Keratinocyte (primary cell): ENCODE data around the gene DMRT2. TPM values are rescaled to one million over a fixed set of nuclear protein-coding genes. Genes with fewer than 3 reads are reported as not detected.
A peak's percentile ranks its signal among the peaks of the same experiment; 100 is the strongest.

Experiments
- DNase-seq: peaks from one replicate; pipeline ENCODE4 v3.0.0-alpha.2; 2011; ENCODE audit warnings: low read depth, missing footprints, low spot score
- FAIRE-seq: peaks from 2 replicates; lab custom pipeline; 2011; peaks lifted over from hg19 to GRCh38; lab: Jason Lieb, UNC
- H2AFZ ChIP-seq: 2 replicates; pipeline ENCODE4 v1.6.0; 2012; ENCODE audit warnings: low read length, control low read depth, inconsistent platforms; ENCODE audit not compliant: control insufficient read depth
- H3K27ac ChIP-seq: 2 replicates; pipeline ENCODE4 v1.5.1; 2011; ENCODE audit warnings: low read length; ENCODE audit not compliant: control insufficient read depth, insufficient read depth
- H3K27me3 ChIP-seq: 3 replicates; pipeline ENCODE4 v1.6.0; 2011; ENCODE audit warnings: low read length; ENCODE audit not compliant: control insufficient read depth, insufficient read depth; ENCODE audit errors: extremely low read depth
- H3K36me3 ChIP-seq, 2 experiments: 2 replicates in 1 of 2; 3 replicates in 1 of 2; pipeline ENCODE4 v1.5.1; 2011; ENCODE audit warnings: low read length in 2 of 2, mild to moderate bottlenecking in 1 of 2; ENCODE audit not compliant: control insufficient read depth in 2 of 2, insufficient read depth in 2 of 2; ENCODE audit errors: extremely low read depth in 1 of 2
- H3K4me1 ChIP-seq: 3 replicates; pipeline ENCODE4 v1.5.1; 2011; ENCODE audit warnings: low read length; ENCODE audit not compliant: control insufficient read depth, insufficient read depth; ENCODE audit errors: extremely low read depth
- H3K4me2 ChIP-seq: 3 replicates; pipeline ENCODE4 v1.6.0; 2011; ENCODE audit warnings: low read depth, low read length; ENCODE audit not compliant: control insufficient read depth, insufficient read depth; ENCODE audit errors: extremely low read depth
- H3K4me3 ChIP-seq, 3 experiments: fragments of 200-600 bp in 1 of 3; sonication (generic) in 1 of 3; 2 replicates in 2 of 3; 3 replicates in 1 of 3; pipeline ENCODE4 v1.5.1; 2011 to 2016; ENCODE audit warnings: low read length in 3 of 3, mild to moderate bottlenecking in 3 of 3, control low read depth in 2 of 3, inconsistent platforms in 1 of 3, low read depth in 1 of 3, mixed read lengths in 1 of 3, mixed run types in 1 of 3, moderate library complexity in 1 of 3; ENCODE audit not compliant: control insufficient read depth in 2 of 3, insufficient read depth in 2 of 3; ENCODE audit errors: extremely low read depth in 1 of 3
- H3K79me2 ChIP-seq: 2 replicates; pipeline ENCODE4 v1.6.0; 2012; ENCODE audit warnings: low read length; ENCODE audit not compliant: control insufficient read depth, insufficient read depth
- H3K9ac ChIP-seq: 3 replicates; pipeline ENCODE4 v1.6.0; 2011; ENCODE audit warnings: low read length; ENCODE audit not compliant: control insufficient read depth, insufficient read depth; ENCODE audit errors: extremely low read depth
- H3K9me1 ChIP-seq: 3 replicates; pipeline ENCODE4 v1.6.0; 2011; ENCODE audit warnings: low read length; ENCODE audit not compliant: control insufficient read depth, insufficient read depth; ENCODE audit errors: extremely low read depth
- H3K9me3 ChIP-seq: 2 replicates; pipeline ENCODE4 v1.5.1; 2012; ENCODE audit warnings: low read depth, low read length; ENCODE audit not compliant: control insufficient read depth
- H4K20me1 ChIP-seq: 3 replicates; pipeline ENCODE4 v1.6.0; 2011; ENCODE audit warnings: low read length; ENCODE audit not compliant: control insufficient read depth, insufficient read depth; ENCODE audit errors: extremely low read depth
- CTCF ChIP-seq, 3 experiments: IDR thresholded peaks in 1 of 3; conservative IDR thresholded peaks in 1 of 3; optimal IDR thresholded peaks in 1 of 3; 2 replicates in 2 of 3; 3 replicates in 1 of 3; pipeline versions ENCODE3 to v1.5.1; 2011; ENCODE audit warnings: low read length in 3 of 3, mild to moderate bottlenecking in 3 of 3, moderate library complexity in 2 of 3, control low read depth in 1 of 3, inconsistent platforms in 1 of 3; ENCODE audit not compliant: insufficient read depth in 2 of 3; ENCODE audit errors: extremely low read depth in 1 of 3
- EZH2 ChIP-seq: IDR thresholded peaks from one replicate; pipeline ENCODE4 v1.6.1; 2012; ENCODE audit warnings: inconsistent platforms, mild to moderate bottlenecking, low read length, moderate library complexity
- dilution Hi-C: fragments of 300-500 bp; cut with MboI; formaldehyde crosslinking; loops from one replicate; pipeline ENCODE4 v1.7.0; 2020; ENCODE audit warnings: low sequenced_read_pairs; ENCODE audit not compliant: extremely low pct_ligation_motif_present
- polyA plus RNA-seq, 5 experiments: library from polyadenylated mRNA; depleted of rRNA in 3 of 5; stranded (reverse) in 3 of 5; stranded (forward) in 1 of 5; unstranded in 1 of 5; fragments of >200 nt; gene quantifications; 1 replicate in 1 of 5; 2 replicates in 3 of 5; 3 replicates in 1 of 5; pipeline versions ENCODE4 v1.2.1 to v1.2.3, GENCODE V29; 2011 to 2012; ENCODE audit warnings: missing spikeins in 2 of 5, low read depth in 1 of 5, low replicate concordance in 1 of 5

DMRT2 gene
- polyA plus RNA-seq, 1 donor (not counting 4 experiments of a cell fraction or from before 2014, with no cell fraction given): not detected

GRCh38 chr9:1051210-1051583 lies 1.0 kb downstream of the DMRT2 start:
- H3K4me2 ChIP-seq: no peak overlapping the region
- peaks cover 80% of the 10 kb centered on the region for H3K27me3 ChIP-seq
- dilution Hi-C loops: no loop called here
- H3K9me1 ChIP-seq: no peaks in the 10 kb centered on the region
- no peak overlapping the region for H3K4me3 ChIP-seq
- no peak overlapping the region for H3K27ac ChIP-seq
- H3K4me1 ChIP-seq: peaks cover 7% of the 10 kb centered on the region
- no peak for TF ChIP-seq CTCF (optimal IDR thresholded peaks at IDR 0.05 in 1 of 3, IDR thresholded peaks at IDR 0.05 in 1 of 3, conservative IDR thresholded peaks at IDR 0.05 in 1 of 3; ENCODE audit: extremely low read depth in 1 of 3, insufficient read depth in 2 of 3, low read length in 3 of 3)
- no peak for TF ChIP-seq EZH2
- DNase-seq: no peak
- no peaks in the 10 kb centered on the region for H3K79me2 ChIP-seq
- no peaks in the 10 kb centered on the region for H4K20me1 ChIP-seq
- H2AFZ ChIP-seq: no peak overlapping the region
- no peak for FAIRE-seq
- H3K36me3 ChIP-seq: no peaks in the 10 kb centered on the region
- H3K9ac ChIP-seq: no peak overlapping the region
- H3K9me3 ChIP-seq: peaks cover 6% of the 10 kb centered on the region

- H2AFZ ChIP-seq: no peak overlapping the region
- no peak for DNase-seq
- no peaks in the 10 kb centered on the region for H4K20me1 ChIP-seq
- FAIRE-seq: no peak
- peaks cover 77% of the 10 kb centered on the region for H3K27me3 ChIP-seq
- peaks cover 6% of the 10 kb centered on the region for H3K9me3 ChIP-seq
- no peaks in the 10 kb centered on the region for H3K36me3 ChIP-seq
- TF ChIP-seq EZH2 (peak; percentile 42), CTCF (optimal IDR thresholded peaks at IDR 0.05 in 1 of 3, IDR thresholded peaks at IDR 0.05 in 1 of 3, conservative IDR thresholded peaks at IDR 0.05 in 1 of 3; ENCODE audit: extremely low read depth in 1 of 3, insufficient read depth in 2 of 3, low read length in 3 of 3) (peak in 2 of 3 experiments; percentile 44 to 58)
- no peak overlapping the region for H3K9ac ChIP-seq
- H3K4me3 ChIP-seq: peak overlapping the region in 2 of 3 experiments; percentile 9 to 22
- H3K79me2 ChIP-seq: no peaks in the 10 kb centered on the region
- H3K4me2 ChIP-seq: peak overlapping the region; percentile 45
- peaks cover 7% of the 10 kb centered on the region for H3K4me1 ChIP-seq
- dilution Hi-C loops: no loop called here
- no peaks in the 10 kb centered on the region for H3K9me1 ChIP-seq
- H3K27ac ChIP-seq: no peak overlapping the region
Observed at GRCh38 chr9:1051584-1052275, 1.6 kb downstream of the DMRT2 start.
